NB4 (cell line): ENCODE results near the gene ACSBG1.

Experiments used
- MYC ChIP-seq: IDR thresholded peaks from 2 replicates; pipeline ENCODE4 v1.6.1; 2011; ENCODE audit warnings: low read depth, low read length
- POLR2A ChIP-seq: IDR thresholded peaks from 2 replicates; pipeline ENCODE4 v1.6.1; 2011; ENCODE audit warnings: mild to moderate bottlenecking; ENCODE audit not compliant: insufficient read length; ENCODE audit errors: extremely low read depth
- TF ChIP-seq, protein P1 (sequence below): IDR thresholded peaks from one replicate; pipeline ENCODE4 v1.5.1; 2012; ENCODE audit warnings: low read depth, low read length
- TF ChIP-seq, protein P2 (sequence below): IDR thresholded peaks from 2 replicates; pipeline ENCODE4 v1.6.1; 2011; ENCODE audit warnings: low read depth, low read length

DNA sequence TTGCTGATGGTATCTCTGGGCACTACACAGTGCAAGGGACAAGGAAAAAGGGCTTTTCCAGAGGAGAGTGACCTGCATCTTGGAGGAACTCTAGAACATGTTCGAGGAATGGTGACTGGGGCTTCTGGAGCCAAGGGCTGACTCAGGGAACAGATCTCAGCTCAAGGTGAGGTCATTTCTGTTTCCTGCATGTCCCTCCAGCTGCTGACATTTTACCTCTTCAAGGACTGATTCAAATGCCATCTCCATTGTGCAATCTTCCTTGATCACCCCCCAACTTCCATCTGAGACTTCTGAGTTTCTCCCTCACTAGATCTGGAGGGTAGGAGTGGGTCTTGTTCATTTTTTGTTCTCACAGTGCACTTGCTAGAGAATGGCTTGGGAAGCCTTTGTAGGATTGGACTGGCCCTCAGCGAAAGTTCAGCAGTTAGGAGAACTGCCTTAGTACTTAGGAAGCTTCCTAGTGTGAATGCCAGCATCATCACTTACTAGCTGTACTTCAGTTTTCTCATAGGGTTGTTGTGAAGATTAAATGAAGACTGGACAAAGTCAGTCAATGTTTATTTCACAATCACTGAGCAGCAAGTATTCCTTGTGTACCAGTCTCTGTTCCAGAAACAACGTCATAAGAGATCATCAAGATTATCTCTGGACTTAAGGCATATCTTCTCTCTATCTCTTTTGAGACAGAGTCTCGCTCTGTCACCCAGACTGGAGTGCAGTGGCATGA is 87.8 kb downstream of the ACSBG1 start:
- TF ChIP-seq POLR2A = no peak
- TF ChIP-seq, protein P1, sequence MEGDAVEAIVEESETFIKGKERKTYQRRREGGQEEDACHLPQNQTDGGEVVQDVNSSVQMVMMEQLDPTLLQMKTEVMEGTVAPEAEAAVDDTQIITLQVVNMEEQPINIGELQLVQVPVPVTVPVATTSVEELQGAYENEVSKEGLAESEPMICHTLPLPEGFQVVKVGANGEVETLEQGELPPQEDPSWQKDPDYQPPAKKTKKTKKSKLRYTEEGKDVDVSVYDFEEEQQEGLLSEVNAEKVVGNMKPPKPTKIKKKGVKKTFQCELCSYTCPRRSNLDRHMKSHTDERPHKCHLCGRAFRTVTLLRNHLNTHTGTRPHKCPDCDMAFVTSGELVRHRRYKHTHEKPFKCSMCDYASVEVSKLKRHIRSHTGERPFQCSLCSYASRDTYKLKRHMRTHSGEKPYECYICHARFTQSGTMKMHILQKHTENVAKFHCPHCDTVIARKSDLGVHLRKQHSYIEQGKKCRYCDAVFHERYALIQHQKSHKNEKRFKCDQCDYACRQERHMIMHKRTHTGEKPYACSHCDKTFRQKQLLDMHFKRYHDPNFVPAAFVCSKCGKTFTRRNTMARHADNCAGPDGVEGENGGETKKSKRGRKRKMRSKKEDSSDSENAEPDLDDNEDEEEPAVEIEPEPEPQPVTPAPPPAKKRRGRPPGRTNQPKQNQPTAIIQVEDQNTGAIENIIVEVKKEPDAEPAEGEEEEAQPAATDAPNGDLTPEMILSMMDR = no peak
- TF ChIP-seq MYC = no peak
- TF ChIP-seq, protein P2, sequence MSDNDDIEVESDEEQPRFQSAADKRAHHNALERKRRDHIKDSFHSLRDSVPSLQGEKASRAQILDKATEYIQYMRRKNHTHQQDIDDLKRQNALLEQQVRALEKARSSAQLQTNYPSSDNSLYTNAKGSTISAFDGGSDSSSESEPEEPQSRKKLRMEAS = no peak
